Activated T-cell treated with anti-CD3 and anti-CD28 coated beads for 4 hours (primary cell): Measurements from ENCODE around the gene RAB27B.

Experiments
- DNase-seq: peaks from one replicate; pipeline ENCODE4 v3.0.0-alpha.2; 2020

Gene RAB27B

DNA sequence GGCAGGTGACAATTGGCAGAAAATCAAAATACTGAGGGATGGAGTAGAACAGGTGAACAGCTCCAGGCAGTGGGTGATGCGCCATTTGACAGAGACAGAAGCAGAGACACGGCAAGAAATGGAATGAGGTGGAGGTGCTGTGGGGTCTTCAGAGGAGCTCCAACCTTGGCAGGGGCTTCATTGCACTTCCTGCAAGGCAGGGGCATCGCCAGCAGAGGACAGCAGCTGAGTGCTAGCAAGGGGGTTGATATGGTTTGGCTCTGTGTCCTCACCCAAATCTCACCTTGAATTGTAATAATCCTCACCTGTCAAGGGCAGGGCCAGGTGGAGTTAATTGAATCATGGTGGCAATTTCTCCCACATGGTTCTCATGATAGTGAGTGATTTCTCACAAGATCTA, 88.2 kb downstream of the RAB27B start:
- no peak for DNase-seq

DNA sequence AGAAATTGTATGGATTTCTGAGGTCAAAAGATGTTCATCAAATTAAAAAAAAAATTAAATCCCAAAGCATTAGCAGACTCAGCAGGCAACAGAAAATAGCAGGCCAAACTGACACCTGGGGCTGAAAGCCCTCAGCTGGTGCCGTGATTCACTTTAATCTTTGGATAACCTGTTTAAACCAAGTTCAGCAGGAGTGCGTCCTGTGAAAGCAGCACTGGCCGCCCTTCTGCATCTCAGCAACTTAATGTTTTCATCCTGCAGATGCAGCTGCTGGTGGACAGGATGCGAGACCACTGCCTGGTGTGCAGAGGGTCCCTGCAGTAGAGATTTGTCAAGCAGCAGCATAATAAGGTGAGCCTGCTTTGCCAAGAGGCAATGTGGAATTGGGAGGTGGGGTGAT, 89.8 kb downstream of the RAB27B start:
- no peak for DNase-seq

DNA sequence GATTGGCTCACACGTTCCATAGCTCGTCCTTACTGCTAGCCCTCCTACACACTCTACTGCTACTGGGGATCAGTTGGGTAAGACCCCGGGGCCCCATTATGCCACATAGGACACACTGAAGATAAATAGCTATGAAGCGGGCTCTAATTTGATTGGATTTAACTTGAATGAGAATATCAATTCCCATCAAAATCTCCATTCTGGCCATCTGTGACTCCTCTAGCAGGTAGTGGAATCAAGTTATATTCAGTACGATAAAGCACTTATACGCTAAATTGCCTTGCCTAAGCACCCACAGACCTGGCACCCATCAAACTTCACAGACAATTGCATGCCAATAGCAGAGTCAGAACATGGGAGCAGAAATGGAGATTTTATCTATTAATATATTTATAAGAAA, 91.1 kb downstream of the RAB27B start:
- DNase-seq: no peak

- DNase-seq: no peak
These were observed 95.2 kb downstream of the RAB27B start for GRCh38 chr18:54923339-54923956.

- no peak for DNase-seq
These were observed 96.7 kb downstream of the RAB27B start for GRCh38 chr18:54924948-54925347.

GRCh38 chr18:54926593-54927325, 98.5 kb downstream of the RAB27B start:
- no peak for DNase-seq

DNA sequence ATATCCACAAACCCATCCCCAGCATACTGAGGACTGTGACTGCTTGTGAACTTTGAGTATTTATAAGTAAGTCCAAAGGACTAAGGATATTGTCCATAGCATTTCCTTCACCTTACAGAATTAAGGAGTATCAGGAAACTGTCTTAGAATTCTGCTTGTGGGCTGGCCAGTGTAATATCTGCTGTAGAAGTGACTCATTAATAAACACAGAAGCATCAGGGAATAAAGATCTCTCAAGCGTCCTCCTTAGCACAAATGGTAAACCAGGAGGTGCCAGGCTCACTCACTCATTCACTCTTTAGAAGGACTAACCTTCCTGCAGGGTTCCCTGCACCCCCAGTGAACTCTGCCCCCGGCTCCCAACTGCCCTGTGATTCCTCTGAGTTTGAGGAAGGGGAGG, 100.0 kb downstream of the RAB27B start:
- DNase-seq: no peak

DNA sequence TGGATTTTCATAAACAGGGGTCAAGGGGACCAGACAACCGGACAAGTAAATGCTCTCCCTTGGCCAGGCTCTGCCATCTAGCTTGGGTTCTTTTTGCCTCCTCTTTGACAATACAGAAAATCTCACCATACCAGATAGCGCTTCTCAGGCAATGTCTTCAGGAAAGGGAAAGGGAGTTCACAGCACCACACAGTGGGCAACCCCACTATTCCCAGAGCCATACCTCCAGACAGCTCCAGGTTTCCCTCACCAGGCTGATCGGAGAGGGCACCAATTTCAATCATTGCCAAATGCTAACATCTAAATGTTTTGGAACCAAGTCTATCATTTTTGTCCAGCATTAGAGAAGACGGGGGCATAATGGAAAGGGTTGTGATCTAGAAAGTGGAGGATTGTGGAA, 102.9 kb downstream of the RAB27B start:
- DNase-seq: no peak

DNA sequence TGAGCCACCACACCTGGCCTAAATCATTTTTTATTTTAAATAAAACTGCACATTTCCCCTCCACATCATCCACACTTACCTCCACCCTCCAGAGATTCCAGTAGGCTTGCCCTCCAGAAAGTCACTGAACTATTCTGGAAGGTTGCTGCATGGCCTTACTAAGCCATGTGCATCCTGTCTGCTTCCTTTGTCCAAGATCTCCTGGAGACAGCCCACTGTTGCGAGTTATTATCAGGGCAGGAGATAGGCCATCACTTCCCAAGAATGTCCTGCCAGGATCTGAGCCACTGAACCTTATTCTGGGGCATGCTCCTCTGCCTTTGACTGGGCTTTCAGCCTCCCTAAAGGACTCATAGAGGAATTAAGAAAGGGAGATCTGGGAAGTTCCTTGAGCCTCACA, 104.2 kb downstream of the RAB27B start:
- no peak for DNase-seq

GRCh38 chr18:54938506-54938905, 110.2 kb downstream of the RAB27B start:
- no peak for DNase-seq

DNA sequence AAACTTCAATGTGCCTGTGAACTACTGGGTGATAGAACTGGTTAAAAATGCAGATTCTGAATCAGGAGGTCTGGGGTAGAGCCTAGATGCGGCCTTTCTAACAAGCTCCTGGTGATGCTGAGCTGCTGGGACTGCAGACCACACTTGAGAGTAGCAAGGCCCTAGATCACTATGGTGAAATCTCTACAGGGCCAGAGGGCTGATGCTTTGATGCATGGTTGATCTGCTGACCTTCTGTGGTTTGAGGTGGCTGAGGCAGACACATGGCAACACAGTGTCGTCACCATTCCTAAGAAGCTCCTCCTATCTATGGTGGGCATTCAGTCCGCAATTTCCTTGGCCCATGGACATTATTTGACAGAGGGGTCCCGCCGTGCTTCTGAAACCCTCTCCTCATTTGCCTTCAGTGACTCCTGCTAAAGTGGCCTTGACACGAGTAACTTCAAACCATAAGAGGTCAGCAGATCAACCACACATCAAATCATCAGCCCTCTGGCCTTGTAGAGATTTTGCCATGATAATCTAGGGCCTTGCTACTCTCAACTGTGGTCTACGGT, 111.2 kb downstream of the RAB27B start:
- DNase-seq: no peak

GRCh38 chr18:54942144-54942543, 113.9 kb downstream of the RAB27B start:
- no peak for DNase-seq

GRCh38 chr18:54942569-54942968, 114.3 kb downstream of the RAB27B start:
- no peak for DNase-seq
